Adrenal gland (tissue), 12 donors: Measurements from ENCODE around the gene RGS9. TPM values are rescaled to one million over a fixed set of nuclear protein-coding genes. Genes with fewer than 3 reads are reported as not detected.

Source experiments
- DNase-seq, 7 donors: peaks; one replicate each; pipeline ENCODE4 v3.0.0-alpha.2; 2019 to 2020
- H3K27ac ChIP-seq, 5 donors: fragments of 200-600 bp; sonication (generic) in 4 of 5; 1 replicate in 3 of 5; 2 replicates in 2 of 5; pipeline versions ENCODE4 v1.5.1 to v1.8.0; 2016 to 2020; ENCODE audit warnings: mild to moderate bottlenecking in 1 of 5
- H3K27me3 ChIP-seq: fragments of 200-600 bp; 2 replicates; pipeline ENCODE4 v1.8.0; 2021
- H3K36me3 ChIP-seq, 2 donors: fragments of 200-600 bp; replicated peaks in 1 of 2; 1 replicate in 1 of 2; 2 replicates in 1 of 2; pipeline versions ENCODE4 v1.5.1 to v1.8.0; 2018 to 2022
- H3K4me1 ChIP-seq, 2 donors: fragments of 200-600 bp; replicated peaks in 1 of 2; 1 replicate in 1 of 2; 2 replicates in 1 of 2; pipeline versions ENCODE4 v1.5.1 to v1.8.0; 2018 to 2021
- H3K4me3 ChIP-seq, 4 donors: fragments of 200-600 bp; sonication (generic) in 3 of 4; one replicate each; pipeline ENCODE4 v1.5.1; 2016 to 2018
- H3K9me3 ChIP-seq, 3 donors: fragments of 200-600 bp; sonication (generic) in 1 of 3; replicated peaks in 1 of 3; 1 replicate in 2 of 3; 2 replicates in 1 of 3; pipeline versions ENCODE4 v1.5.1 to v1.8.0; 2016 to 2021
- POLR2A ChIP-seq, 2 donors: fragments of 450-650 bp; IDR thresholded peaks; one replicate each; pipeline ENCODE4 v1.6.1; 2017; ENCODE audit warnings: antibody characterized with exemption in 2 of 2, mild to moderate bottlenecking in 2 of 2, moderate library complexity in 1 of 2
- WGBS, 4 donors: extraction: QIAGEN DNeasy Blood & Tissue Kit in 2 of 4; methylation state at CpG; one replicate each; pipeline versions ENCODE4 v1.1.5 to v1.1.7; 2013 to 2017; 5-methylcytosine and 5-hydroxymethylcytosine counted together
- intact Hi-C, 2 donors: fragments of 100-400 bp; cut with DNase I; formaldehyde crosslinking; loops; one replicate each; pipeline versions ENCODE4 v1.14.1 to v1.15.0; 2022 to 2023
- polyA plus RNA-seq, 3 donors: library from polyadenylated mRNA; stranded (reverse); fragments of 200-250 nt in 2 of 3; fragments of 350-450 nt in 1 of 3; fragmentation: Illumina TruSeq in 1 of 3; extraction: RNeasy Lipid Tissue Mini Kit (QIAGEN cat#74804) in 1 of 3; gene quantifications; one replicate each; pipeline ENCODE4 v1.2.3, GENCODE V29; 2013 to 2014
- total RNA-seq, 9 donors: library from RNA; depleted of rRNA in 4 of 9; stranded (reverse); fragments of >200 nt in 4 of 9; fragments of 120-200 nt in 1 of 9; fragmentation: NEBNext Ultra II Directional in 1 of 9; extraction: Animal tissue kit (Norgen Biotek cat#: 25700) in 1 of 9; gene quantifications; one replicate each; pipeline versions ENCODE4 v1.1.0 to v1.2.4, GENCODE V29; 2013 to 2023
- TF ChIP-seq, protein P1 (sequence below), 6 experiments: fragments of 450-650 bp in 4 of 6; fragments of 200-600 bp in 2 of 6; sonication (generic) in 1 of 6; IDR thresholded peaks; 1 replicate in 5 of 6; 2 replicates in 1 of 6; pipeline versions ENCODE4 v1.5.1 to v1.8.0; 2016 to 2021; ENCODE audit warnings: antibody characterized with exemption in 6 of 6, mild to moderate bottlenecking in 2 of 6, moderate library complexity in 1 of 6
- donor health status: healthy with polysubstance abuse.
- donor health status: Bipolar disorder and iron deficiency.
- donor health status: DM: yes; HTN: yes; CAD: no.
- donor health status: DM: no; HTN: no; CAD: no.
- donor health status: DM: no; HTN: no; CAD: no.
- donor health status: DM: yes; HTN: yes; CAD: no.

Gene RGS9
- total and polyA plus RNA-seq, 12 donors = 4.3 to 32.3 (median 14.4) TPM

DNA sequence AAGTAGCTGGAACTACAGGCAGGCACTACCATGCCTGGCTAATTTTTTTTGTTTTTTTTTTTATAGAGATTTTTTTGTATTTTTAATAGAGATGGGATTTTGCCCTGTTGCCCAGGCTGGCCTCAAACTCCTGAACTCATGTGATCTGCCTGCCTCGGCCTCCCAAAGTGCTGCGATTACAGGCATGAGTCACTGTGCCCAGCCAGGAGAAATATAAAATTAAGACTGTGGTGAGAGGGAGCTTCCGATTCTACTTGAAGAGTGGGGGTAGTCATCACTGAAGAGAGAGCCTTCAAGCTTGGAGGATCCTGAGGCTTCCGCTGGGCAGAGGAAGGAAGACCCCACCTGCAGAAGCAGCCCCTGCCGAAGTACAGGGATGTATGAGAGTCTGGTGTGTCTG is 34.4 kb upstream of the RGS9 start:
- H3K9me3 ChIP-seq = no peaks in the 10 kb centered on the region
- H3K4me3 ChIP-seq = no peak overlapping the region
- H3K36me3 ChIP-seq = no peaks in the 10 kb centered on the region
- DNase-seq = no peak
- no peak overlapping the region for H3K27ac ChIP-seq
- no peaks in the 10 kb centered on the region for H3K27me3 ChIP-seq
- intact Hi-C loops = loop anchor here in 1 of 2 donors (5.0 kb wide), 1 partner anchor 45 kb away; the partner anchor contains the start of gene GNA13
- TF ChIP-seq, protein P1, sequence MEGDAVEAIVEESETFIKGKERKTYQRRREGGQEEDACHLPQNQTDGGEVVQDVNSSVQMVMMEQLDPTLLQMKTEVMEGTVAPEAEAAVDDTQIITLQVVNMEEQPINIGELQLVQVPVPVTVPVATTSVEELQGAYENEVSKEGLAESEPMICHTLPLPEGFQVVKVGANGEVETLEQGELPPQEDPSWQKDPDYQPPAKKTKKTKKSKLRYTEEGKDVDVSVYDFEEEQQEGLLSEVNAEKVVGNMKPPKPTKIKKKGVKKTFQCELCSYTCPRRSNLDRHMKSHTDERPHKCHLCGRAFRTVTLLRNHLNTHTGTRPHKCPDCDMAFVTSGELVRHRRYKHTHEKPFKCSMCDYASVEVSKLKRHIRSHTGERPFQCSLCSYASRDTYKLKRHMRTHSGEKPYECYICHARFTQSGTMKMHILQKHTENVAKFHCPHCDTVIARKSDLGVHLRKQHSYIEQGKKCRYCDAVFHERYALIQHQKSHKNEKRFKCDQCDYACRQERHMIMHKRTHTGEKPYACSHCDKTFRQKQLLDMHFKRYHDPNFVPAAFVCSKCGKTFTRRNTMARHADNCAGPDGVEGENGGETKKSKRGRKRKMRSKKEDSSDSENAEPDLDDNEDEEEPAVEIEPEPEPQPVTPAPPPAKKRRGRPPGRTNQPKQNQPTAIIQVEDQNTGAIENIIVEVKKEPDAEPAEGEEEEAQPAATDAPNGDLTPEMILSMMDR (IDR thresholded peaks at IDR 0.05) = no peak
- WGBS, 4 donors = 62 to 70% (median 67%) methylated on average over 5 of the region's 5 CpGs
- peaks cover 4 to 37% of the 10 kb centered on the region in 2 donors for H3K4me1 ChIP-seq

DNA sequence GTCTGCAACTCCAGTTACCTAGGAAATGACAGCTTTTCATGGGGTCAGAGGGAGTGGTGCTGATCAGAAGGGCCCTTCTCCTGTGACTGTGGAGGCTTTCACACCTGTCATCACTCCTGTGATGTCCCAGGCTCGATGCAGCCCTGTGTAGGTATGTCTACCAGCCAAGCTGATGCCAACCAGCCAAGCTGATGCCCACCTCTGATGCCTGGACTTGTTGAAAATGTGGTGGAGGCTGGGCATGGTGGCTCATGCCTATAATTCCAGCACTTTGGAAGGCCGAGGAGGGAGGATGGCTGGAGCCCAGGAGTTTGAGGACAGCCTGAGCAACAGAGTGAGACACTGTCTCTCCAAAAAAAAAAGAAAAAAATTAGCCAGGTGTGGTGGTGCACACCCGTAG is 33.7 kb upstream of the RGS9 start:
- no peaks in the 10 kb centered on the region for H3K27me3 ChIP-seq
- H3K9me3 ChIP-seq = no peaks in the 10 kb centered on the region
- no peak overlapping the region for H3K27ac ChIP-seq
- H3K4me1 ChIP-seq = peaks cover 4 to 37% of the 10 kb centered on the region in 2 donors
- TF ChIP-seq POLR2A (IDR thresholded peaks at IDR 0.05) = no peak
- TF ChIP-seq, protein P1 (IDR thresholded peaks at IDR 0.05) = no peak
- WGBS, 4 donors = 65 to 100% (median 88%) methylated on average over 2 to 3 of the region's 3 CpGs
- no peaks in the 10 kb centered on the region for H3K36me3 ChIP-seq
- DNase-seq = no peak
- intact Hi-C loops = loop anchor here in 1 of 2 donors (5.0 kb wide), 1 partner anchor 46 kb away; the partner anchor contains the start of gene GNA13
- H3K4me3 ChIP-seq = no peak overlapping the region

DNA sequence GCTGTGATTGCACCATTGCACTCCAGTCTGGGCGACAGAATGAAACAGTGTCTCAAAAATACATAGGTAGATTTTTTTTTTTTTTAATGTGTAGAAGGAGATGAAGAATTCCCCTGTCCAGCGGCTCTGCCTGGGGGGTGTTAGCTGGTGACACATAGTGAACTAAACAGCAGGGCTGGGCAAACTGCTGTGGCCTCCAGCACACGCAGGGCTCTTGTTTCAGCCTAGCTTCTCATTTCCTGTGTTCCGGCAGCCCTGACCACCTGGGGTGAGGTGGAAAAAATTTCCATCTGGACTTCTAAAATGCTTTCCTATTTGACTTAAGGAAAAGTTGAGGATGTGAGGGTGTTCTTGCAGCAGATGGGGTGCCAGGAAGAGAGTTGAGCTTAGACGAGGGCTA is 33.3 kb upstream of the RGS9 start:
- TF ChIP-seq, protein P1 (IDR thresholded peaks at IDR 0.05) = no peak
- TF ChIP-seq POLR2A (IDR thresholded peaks at IDR 0.05) = no peak
- intact Hi-C loops = loop anchor here in 1 of 2 donors (5.0 kb wide), 1 partner anchor 47 kb away; the partner anchor contains the start of gene GNA13
- no peak for DNase-seq
- Histone ChIP-seq H3K9me3 (no peaks in the 10 kb centered on the region), H3K27ac (no peak overlapping the region), H3K4me1 (peaks cover 4 to 36% of the 10 kb centered on the region in 2 donors), H3K27me3 (no peaks in the 10 kb centered on the region), H3K36me3 (no peaks in the 10 kb centered on the region), H3K4me3 (no peak overlapping the region)
- WGBS, 4 donors = 85 to 99% (median 90%) methylated on average over 4 to 5 of the region's 5 CpGs

DNA sequence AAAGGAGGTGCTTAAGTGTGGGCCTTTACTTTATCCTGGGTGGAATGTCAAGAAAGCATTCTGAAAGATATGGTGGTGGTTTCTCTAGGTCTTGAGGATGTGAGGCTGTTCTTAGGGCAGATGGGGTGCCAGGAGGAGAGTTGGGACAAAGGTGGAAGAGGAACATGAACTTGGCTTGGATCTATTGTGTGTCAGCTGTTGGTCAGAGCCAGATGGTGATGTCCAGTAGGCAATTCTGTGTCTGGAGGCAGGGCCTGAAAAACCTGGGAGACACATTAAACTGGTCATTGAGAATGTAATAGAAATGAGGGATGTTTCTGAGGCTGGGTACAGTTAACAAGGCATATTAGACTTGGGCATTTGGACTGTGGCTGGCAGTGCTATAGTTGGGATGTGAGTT is 32.6 kb upstream of the RGS9 start:
- Histone ChIP-seq H3K4me1 (peaks cover 4 to 30% of the 10 kb centered on the region in 2 donors), H3K4me3 (no peak overlapping the region), H3K27me3 (no peaks in the 10 kb centered on the region), H3K9me3 (no peaks in the 10 kb centered on the region), H3K27ac (no peak overlapping the region), H3K36me3 (no peaks in the 10 kb centered on the region)
- DNase-seq = no peak
- TF ChIP-seq POLR2A (IDR thresholded peaks at IDR 0.05) = no peak
- TF ChIP-seq, protein P1 (IDR thresholded peaks at IDR 0.05) = no peak
- intact Hi-C loops = loop anchor here in 1 of 2 donors (5.0 kb wide), 1 partner anchor 47 kb away; the partner anchor contains the start of gene GNA13
